Stimulated activated CD4-positive, alpha-beta T cell treated with anti-CD3 and anti-CD28 coated beads, Interleukin-4, amount 100 ng/mL, for 4 hours (primary cell): ENCODE results near the gene SND1.
"Not testable (repeated sequence)": the region's sequence is repeated elsewhere in the genome, so short reads cannot be mapped to it uniquely, and the experiment has no call there.

Source experiments
- DNase-seq, 2 experiments: peaks; one replicate each; pipeline ENCODE4 v3.0.0-alpha.2; 2020

Gene SND1

DNA sequence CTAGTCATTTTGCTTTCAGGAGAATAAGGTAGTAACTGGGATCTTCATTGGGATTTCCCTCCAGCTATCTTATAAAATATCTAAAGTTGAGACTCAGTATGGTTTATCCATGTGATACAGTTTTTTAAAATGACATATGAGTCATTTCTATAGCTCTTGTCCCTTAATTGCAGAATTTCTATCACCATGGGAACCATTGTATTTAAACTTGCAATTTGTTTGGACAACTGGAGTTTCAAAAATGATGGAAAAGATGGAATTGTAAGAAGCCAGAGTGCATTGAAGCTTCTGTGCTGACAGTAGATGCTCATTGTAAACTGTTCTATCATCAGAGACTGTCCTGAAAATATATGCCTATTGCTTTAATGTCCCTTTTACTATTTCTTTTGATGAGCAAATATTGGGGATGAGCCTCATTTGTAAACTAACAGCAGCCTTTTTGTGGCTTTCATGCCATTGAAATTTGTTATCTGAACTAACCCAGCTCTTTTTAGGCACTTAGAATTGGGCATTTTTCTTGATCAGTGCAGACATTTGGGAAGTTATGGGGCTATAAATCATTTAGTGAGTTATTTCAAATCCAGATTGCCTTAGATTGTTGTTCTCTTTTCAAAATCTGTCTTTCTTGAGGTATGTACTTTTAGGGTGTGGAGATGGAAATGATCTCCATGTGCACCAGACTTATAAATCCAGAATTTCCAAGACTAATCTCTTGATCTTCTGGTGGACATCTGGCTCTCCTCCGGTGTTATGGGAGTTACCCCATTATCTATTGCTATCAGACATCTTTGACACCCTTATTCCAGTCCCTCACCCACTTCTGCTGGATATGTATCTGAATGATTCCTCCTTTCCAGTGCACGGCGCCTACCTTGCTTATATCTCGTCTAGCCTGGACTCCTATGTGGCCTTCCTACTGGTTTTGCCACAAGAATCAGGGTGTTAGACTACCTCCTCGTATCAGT is 159.0 kb downstream of the SND1 start:
- DNase-seq = no peak

DNA sequence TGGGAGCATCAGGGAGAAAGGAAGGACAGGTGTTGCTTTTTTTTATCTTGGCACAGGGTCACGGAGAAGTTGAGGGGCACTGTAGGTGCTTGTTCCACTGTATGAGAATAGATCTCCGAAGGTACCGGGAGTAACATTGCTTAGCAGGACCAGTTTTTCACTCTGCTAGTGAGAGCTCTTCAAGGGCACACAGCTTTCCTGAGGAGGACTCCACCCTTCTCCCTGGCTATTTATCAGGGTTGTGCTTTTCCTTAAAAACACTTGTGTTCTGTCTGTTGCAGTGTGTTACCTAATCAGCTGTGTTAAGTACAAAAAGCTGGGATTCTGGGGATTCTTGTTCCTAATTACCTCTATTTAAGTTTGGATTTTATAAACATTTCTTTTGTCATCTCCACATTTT is 160.5 kb downstream of the SND1 start:
- DNase-seq = no peak

DNA sequence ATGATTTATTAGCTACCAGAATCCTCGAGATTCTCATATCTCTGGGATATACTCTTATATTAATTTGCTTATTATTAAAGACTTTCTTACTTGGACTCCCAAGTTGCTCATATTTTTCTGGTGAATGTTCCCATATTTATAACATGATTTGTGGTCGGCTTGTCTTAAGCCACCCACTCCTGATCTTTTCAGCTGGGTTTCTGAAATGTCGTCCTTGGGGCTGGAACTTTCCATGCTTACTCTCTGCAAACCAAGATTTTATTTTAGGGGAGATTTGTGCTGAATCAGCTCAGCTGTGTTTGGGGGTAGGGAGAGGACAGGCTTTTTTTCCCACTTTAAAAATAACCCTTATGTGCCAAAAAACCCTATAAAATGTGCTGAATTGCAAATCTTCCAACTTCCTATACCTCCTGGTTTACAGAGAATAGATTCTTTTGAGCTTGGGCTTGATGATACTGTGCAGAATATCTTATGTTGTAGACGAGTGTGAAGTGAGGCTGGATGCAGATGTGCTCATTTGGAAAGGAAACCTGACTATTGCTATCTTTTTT is 162.1 kb downstream of the SND1 start:
- no peak for DNase-seq

DNA sequence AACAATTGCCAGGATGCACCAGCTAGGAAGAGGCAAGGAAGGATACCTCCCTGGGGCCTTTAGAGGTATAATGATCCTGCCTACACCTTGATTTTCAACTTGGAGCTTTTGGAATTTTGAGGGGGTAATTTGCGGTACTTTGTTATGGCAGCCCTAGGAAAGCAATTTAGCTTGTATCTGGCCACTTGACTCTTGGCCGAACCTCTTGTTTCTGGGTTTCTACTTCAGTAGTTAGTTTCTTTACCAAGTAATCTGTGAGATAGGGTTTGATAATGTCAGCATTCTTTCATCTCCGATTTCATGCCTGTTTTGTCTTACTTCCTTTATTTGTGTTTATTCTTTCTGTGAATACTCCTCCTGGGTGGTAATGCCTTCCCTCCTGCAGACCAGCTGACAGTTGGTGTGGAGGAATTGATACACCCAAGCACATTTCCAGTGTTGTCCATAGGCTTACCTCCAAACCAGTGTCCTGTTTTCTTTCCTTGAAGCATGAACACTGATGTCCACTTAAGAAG is 163.7 kb downstream of the SND1 start:
- DNase-seq = no peak

DNA sequence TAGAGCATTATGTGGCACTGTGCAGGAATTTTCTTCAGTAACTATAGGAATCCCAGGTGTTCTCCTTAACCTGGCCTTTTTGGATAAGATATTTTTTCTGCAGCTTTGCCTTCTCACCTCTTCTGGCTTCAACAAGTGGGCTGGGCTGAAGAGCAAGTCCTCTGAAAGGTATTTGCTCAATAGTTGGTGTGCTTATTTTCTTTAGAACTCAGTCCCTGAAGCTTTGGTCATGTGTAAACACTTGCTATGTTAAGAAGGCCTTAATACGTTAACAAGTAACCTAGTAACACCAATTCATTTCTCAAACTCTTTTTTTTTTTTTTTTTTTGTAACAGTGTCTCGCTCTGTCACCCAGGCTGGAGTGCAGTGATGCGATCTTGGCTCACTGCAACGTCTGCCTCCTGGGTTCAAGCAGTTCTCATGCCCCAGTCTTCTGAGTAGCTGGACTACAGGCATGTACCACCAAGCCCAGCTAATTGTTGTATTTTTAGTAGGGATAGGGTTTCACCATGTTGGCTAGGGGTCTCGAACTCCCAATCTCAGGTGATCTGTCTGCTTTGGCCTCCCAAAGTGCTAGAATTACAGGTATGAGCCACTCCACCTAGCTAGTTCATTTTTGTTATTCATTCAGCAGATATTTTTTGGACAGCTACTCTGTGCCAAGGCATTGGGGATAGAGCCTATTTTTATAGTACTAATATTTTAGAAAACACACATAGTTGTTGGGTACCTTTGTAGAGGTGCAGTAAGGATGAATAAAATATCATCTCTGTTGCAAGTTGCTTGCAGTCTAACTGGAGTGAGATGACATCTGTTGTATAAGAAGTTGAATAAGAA is 164.6 kb downstream of the SND1 start:
- DNase-seq = no peak

DNA sequence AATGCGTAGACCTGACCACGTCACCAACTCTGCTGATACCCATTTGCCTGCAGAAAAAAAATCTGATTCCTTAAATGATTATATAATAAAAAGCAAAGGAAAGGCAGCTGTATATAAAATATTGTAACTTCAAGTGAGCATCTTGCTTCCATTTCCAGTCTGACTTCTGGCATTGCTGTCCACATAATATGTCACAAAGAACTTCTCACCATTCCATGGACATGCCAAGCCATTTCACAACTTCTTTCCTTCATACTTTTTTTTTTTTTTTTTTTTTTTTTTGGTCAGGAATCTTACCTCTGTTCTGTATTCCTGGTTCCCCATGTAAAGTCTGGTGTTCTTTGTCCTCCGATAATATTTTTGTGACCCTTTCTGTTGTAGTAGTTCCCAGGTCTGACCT is 165.5 kb downstream of the SND1 start:
- DNase-seq = no peak

DNA sequence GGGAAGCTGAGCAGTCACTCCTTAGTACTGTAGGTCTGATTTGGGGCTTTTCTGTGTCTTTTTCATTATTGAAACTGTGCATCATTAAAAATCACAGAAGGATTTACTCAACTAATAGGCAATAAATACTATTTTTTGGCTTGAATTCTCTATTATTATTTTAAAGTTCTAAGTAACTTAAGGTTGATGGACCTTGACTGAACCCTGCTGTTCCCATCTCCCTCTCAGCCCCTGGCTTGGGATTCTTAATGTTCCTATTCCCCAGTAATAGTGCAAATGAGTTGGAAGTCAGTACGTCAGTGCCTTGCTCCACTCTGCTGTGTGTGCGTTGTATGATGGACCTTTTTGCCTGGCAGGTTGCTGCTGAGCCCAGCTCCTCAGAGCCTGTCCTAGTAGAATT is 166.3 kb downstream of the SND1 start:
- DNase-seq = no peak

DNA sequence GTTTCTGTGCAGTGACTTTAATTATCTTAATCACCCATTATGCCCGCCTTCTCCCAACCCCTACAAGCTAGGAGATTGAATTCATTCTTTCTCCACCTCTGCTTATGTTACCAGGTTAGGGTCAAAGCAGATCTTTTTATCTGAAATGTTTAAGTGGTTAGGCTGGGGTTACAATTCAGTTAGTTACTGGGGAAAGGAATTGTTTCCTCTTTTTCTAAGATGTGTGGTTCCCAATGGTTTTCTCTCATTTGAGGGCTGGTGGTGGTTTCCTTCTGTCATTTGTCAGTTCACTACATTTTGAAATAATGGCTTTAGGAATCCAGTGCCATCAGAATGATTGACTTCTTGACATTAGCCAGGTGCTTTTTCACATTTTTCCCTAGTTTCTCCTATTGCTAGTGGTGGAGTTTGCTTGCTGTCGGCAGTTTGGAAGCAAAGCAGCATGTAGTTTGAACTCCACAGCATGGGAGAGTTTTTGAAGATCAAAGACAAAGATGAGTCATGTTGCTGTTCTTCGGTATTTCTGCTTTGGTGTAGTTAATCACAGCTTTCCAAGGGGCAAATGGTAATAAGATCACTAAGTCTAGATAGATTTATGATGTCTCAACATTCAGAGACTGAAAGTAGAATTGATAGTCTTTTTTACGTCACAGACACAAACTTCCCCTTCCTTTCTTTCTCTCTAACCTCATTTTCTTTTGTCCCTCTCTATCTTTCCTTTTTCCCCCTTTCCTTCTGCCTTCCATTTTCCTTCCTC is 168.2 kb downstream of the SND1 start:
- DNase-seq = no peak

DNA sequence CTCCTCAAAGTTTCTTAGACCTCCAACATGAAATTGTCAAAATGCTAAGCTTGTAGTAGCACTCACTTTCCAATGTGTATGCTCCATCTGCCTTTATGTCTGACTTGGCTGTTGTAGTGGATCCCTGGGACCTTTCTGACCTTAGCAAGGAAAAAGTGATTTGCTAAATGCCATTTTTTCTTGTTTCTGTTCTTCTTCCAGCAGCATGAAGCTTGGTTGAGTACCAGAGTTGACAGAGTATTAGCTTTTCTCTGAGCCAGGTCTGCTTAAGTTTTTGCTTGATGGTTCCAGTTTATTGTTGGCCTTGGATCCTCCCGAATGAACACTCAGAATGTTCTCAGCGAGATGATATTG is 168.7 kb downstream of the SND1 start:
- no peak for DNase-seq

DNA sequence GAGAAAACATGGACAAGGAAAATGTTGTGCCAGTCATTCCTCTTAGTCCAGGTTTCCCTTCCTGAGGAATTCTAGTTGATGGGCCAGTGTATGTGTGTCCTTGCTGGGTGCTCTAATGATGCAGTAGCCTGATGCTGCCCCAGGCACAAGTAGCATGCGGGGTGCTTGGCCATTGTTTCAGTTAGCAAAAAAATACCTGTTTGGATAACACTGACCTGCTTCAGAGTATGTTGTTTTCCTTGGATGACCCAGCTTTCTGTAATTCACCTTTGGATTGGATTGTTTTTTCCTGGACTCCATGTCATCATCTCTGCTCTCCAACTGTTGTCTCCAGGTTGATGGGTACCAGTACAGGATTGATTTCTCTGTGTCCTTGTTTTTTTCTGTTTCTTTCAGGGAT is 169.2 kb downstream of the SND1 start:
- DNase-seq = no peak

DNA sequence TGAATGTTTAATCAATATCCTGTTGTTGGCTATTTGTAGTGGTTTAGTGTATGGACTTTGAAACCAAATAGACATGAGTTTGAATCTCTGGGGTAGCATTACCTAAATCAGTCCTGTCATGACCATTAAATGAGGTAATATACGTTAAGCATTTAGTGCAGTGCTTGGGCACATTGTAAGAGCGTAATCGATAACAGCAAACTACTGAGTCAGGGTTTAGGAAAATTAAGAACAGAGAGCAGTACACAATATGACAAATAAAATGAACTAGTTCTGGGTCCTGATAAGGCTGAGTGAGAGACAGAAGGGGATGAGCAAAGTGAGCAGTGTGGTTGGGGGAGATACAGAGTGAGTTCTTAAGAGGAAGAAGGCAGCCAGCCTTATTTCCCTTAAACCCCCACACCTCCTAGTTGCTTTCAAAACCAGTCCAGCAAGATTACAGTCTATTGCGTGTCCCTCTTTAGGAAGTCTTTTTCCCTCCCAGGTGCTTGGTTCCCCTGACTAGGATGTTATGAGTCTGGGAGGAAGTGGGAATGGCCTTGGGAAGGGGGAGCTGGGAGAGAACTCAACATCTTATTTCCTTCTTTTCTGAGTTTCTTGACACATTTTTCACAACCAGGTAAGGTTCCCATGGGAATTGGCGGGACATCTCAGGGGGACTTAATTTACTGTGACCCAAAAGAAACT is 171.0 kb downstream of the SND1 start:
- no peak for DNase-seq

DNA sequence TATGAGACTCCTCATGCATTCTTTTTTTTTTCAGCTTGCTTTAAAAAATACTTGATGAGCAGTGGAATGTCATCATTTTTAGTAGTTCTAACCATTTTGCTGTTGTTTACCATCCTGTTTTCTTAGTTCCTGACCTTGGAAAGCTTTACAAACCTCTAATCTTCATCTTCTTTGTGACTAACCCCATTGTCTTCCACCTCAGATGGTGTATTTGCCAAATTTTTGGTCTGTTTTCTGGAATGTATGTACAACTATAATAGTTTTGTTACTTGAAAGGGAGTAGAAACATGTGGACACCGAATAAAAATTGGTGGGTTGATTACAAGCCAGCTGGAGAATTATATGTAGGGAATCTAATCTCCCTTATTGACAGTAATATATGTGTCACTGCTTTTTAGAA is 172.7 kb downstream of the SND1 start:
- no peak for DNase-seq

DNA sequence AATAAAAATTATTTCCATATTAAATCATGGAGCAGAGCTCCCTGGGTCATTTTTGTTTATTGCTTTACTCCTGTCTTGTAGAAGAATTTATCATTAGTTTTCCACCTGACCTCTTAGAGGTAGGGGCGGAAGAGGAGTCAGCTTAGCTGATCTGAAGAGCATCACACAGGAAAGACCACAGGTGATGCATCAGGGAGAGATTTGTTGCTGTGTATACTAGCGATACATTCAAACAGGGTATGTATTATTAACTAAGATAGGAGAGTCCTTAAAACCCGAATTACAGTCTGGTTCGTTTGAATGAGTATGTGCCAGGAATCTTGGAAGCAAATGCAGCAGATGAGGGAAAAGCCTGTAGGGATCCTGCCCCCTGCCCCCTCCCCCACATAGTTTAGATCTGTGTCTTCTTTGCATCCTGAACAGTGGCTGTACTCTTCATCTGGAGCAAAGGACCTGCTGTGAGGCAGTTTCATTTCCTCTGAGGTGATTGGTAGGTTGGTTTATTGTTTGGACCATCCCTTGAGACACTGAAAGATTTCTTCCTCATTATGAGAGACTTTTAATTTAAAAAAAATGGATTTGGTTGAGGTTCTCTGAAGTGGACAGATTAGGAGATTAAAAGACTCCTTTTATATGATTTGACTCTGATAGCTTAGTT is 177.0 kb downstream of the SND1 start:
- no peak for DNase-seq

DNA sequence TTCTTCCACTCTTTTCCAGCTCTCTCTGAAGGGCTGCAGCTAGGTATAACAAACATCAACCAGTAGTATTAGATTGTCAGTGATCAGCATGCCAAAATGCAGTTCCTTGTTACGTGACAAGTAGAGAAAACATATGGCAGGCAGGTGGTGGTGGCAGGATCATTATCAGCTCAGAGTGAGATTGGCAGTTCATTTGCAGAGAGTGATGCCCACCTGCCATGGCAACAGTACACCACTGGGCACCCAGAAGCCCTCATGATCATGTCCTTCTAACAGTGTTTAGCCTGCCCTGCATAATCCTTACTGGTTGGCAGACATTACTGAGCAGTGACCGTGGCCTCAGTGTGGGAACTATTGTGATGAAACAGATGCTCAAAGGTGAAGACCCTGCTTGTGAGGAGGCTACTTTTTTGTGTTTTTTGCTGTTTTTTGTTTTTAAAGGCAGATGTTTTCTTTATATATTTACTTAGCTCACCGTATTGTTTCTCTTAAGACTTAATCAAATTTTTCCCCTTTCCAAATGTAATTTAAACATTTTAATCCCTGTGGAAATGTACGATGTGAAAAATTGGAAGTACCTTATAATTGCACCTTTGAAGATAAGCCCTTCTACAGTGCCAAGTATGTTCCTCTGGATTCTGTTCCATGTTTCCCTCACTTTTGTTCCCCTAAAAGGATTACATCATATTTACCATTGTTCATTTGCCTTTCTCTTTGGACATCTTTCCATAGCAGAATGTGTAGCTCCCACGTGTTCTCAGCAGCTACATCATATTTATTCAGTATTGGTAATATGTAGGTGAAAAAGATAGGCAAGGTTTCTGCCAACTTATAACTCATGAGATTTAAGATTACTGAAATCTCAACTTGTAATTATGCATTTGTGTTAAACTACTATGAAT is 179.6 kb downstream of the SND1 start:
- DNase-seq = no peak

DNA sequence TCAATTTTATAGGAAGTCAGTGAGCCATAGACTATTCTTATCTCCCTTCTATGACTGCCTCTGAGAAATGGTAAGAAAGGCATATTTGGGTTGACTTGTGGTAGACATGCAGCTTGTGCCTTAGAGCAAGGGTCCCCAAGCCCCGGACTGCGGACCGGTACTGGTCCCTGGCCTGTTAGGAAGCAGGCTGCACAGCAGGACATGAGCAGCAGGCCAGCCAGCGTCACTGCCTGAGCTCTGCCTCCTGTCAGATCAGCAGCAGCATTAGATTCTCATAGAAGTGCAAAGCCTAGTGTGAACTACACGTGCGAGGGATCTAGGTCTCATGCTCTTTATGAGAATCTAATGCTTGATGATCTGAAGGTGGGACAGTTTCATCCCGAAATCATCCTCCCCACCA is 180.6 kb downstream of the SND1 start:
- DNase-seq = no peak

DNA sequence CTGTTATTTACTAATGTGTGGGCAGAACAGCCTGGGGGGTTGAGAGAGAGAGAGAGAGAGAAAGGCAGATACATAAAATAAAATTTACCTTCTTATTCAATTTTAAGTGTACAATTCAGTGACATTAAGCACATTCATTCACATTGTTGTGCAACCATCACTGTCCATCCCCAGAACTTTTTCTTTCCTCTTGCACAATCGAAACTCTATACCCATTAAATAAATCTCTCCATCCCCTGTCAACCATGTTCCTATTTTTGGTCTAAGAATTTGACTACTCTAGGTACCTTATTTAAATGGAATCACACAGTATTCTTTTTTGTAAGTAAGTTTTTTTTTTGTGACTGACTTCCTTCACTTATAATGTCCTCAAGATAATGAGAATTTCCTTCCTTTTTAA is 181.6 kb downstream of the SND1 start:
- no peak for DNase-seq

DNA sequence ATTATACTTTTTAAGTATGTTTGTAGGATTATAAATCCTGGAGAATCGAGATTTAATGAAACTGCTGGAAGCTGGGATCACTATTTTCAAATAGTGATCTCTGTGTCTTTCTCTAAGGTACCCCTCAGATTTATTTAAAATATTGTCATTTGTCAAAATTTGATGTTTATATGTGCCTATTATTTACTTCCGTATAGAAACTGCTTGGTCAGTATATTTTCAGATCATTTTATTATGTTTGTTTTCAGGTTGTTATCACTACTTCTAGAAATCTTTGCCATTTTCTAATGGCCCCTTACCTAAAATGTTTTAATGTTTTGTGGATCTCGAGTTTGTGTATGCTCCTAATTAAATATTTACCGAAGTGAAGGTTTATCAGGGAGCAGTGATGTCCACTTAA is 183.7 kb downstream of the SND1 start:
- no peak for DNase-seq

DNA sequence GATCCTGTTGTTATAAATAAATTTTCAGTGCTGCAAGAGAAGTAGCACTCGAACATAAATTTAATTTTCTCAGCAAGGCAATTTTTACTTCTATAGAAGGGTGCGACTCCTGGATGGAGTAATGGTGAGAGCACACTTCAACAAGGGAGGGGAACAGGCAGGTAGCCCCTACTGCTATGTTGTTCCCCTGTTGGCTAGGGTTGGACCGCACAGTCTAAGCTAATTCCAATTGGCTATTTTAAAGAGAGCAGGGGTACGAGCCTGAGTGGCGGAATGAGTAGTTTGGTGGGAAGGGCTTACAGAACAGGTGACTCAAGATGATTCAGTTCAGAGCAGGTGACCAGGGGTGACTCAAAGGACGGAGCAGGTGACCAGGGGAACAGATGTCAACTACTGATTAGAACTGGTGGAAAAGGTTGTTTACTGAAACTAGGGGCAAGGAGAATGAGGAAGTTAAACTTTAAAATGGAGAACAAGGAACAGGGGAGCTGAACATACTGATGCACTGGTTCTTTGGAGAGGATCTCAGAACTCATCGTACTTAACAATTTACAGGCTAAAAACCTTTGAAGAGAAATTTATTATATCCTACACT is 185.9 kb downstream of the SND1 start:
- DNase-seq = not testable (repeated sequence)

DNA sequence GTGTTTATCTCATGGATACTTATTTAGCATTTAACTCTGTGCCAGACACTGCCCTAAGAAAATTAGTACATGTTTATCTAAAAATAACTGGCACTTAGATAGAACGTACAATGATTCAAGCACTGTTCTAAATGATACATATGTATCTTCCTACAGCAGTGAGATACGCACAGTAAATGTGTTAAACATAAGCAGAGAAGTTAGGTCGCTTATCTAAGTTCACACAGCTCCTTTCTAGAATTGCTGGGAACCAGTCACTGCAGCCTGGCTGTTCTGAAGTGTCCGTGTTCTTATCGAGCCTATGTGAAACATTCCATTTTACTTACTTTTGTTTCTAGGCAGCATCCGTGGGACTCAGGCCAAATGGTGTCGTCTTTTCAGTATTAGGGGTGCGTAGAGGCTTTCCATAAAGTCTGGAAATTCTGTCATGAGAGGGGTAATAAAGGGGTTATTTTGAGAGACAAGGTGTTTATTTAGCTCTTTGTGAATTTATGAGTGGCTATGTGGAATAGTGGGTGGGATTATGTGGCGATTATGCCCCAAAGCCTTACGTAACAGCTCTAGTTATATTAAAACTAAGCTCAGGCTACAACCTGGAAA is 186.9 kb downstream of the SND1 start:
- DNase-seq = no peak
